ENCODE results near the gene TSPAN18.

Gene TSPAN18

GRCh38 chr11:44974402-44975000 lies 247.7 kb downstream of the TSPAN18 start:
- Histone ChIP-seq H2BK120ac (ENCODE audit: insufficient read depth, low read length, poor library complexity) (no peak overlapping the region), H2BK12ac (ENCODE audit: low read length) (no peak overlapping the region), H2BK5ac (ENCODE audit: low read depth, low read length, poor library complexity) (no peak overlapping the region), H3K9ac (ENCODE audit: low read length) (no peak overlapping the region), H3K27me3 (ENCODE audit: insufficient read depth, low read length) (no peaks in the 10 kb centered on the region), H3K79me2 (ENCODE audit: control insufficient read depth, insufficient read depth, low read length, poor library complexity) (no peaks in the 10 kb centered on the region), H3K79me1 (ENCODE audit: low read length) (no peaks in the 10 kb centered on the region), H3K4ac (ENCODE audit: low read depth, low read length) (no peak overlapping the region), H2AK5ac (ENCODE audit: low read length) (no peak overlapping the region), H4K91ac (ENCODE audit: low read depth, low read length) (no peak overlapping the region), H3K23ac (ENCODE audit: low read length) (no peak overlapping the region), H2AFZ (ENCODE audit: insufficient read depth, low read length, poor library complexity) (no peak overlapping the region), H3K14ac (ENCODE audit: low read length) (no peak overlapping the region), H3K9me3 (ENCODE audit: insufficient read depth, low read depth, low read length) (no peaks in the 10 kb centered on the region), H3K4me3 (ENCODE audit: low read depth, low read length) (no peak overlapping the region), H4K8ac (ENCODE audit: low read depth, low read length) (no peak overlapping the region), H3K18ac (ENCODE audit: low read length) (no peak overlapping the region), H3K27ac (ENCODE audit: low read depth, low read length) (no peak overlapping the region), H4K12ac (ENCODE audit: low read depth, low read length) (no peak overlapping the region), H3K4me1 (ENCODE audit: control insufficient read depth in 1 of 2, insufficient read depth in 2 of 2, low read length in 2 of 2) (peaks cover 11 to 13% of the 10 kb centered on the region in 2 experiments), H3K4me2 (ENCODE audit: low read length) (no peak overlapping the region), H3K36me3 (ENCODE audit: control insufficient read depth in 1 of 2, insufficient read depth in 2 of 2, low read length in 2 of 2) (no peaks in the 10 kb centered on the region)
- WGBS (ENCODE audit: extremely low coverage, insufficient coverage, insufficient read length): no CpG with 5 or more reads among the region's 12 CpGs
- DNase-seq: no peak

- Histone ChIP-seq H4K12ac (ENCODE audit: low read depth, low read length) (no peak overlapping the region), H3K79me1 (ENCODE audit: low read length) (no peaks in the 10 kb centered on the region), H3K23ac (ENCODE audit: low read length) (no peak overlapping the region), H2AFZ (ENCODE audit: insufficient read depth, low read length, poor library complexity) (no peak overlapping the region), H3K27ac (ENCODE audit: low read depth, low read length) (no peak overlapping the region), H2BK12ac (ENCODE audit: low read length) (no peak overlapping the region), H2AK5ac (ENCODE audit: low read length) (no peak overlapping the region), H3K9ac (ENCODE audit: low read length) (no peak overlapping the region), H4K91ac (ENCODE audit: low read depth, low read length) (no peak overlapping the region), H2BK5ac (ENCODE audit: low read depth, low read length, poor library complexity) (no peak overlapping the region), H3K36me3 (ENCODE audit: control insufficient read depth in 1 of 2, insufficient read depth in 2 of 2, low read length in 2 of 2) (no peaks in the 10 kb centered on the region), H3K4me1 (ENCODE audit: control insufficient read depth in 1 of 2, insufficient read depth in 2 of 2, low read length in 2 of 2) (peaks cover 11 to 18% of the 10 kb centered on the region in 2 experiments), H3K18ac (ENCODE audit: low read length) (no peak overlapping the region), H3K4me3 (ENCODE audit: low read depth, low read length) (no peak overlapping the region), H3K27me3 (ENCODE audit: insufficient read depth, low read length) (no peaks in the 10 kb centered on the region), H3K9me3 (ENCODE audit: insufficient read depth, low read depth, low read length) (no peaks in the 10 kb centered on the region), H3K4me2 (ENCODE audit: low read length) (no peak overlapping the region), H3K14ac (ENCODE audit: low read length) (no peak overlapping the region), H3K4ac (ENCODE audit: low read depth, low read length) (no peak overlapping the region), H4K8ac (ENCODE audit: low read depth, low read length) (no peak overlapping the region), H3K79me2 (ENCODE audit: control insufficient read depth, insufficient read depth, low read length, poor library complexity) (no peaks in the 10 kb centered on the region), H2BK120ac (ENCODE audit: insufficient read depth, low read length, poor library complexity) (no peak overlapping the region)
- DNase-seq: no peak
- no CpG with 5 or more reads among the region's 5 CpGs for WGBS (ENCODE audit: extremely low coverage, insufficient coverage, insufficient read length)
Measured at GRCh38 chr11:44976576-44976975, 249.8 kb downstream of the TSPAN18 start.

GRCh38 chr11:44977493-44977984 lies 250.8 kb downstream of the TSPAN18 start:
- Histone ChIP-seq H2BK12ac (ENCODE audit: low read length) (no peak overlapping the region), H3K79me2 (ENCODE audit: control insufficient read depth, insufficient read depth, low read length, poor library complexity) (no peaks in the 10 kb centered on the region), H3K4me1 (ENCODE audit: control insufficient read depth in 1 of 2, insufficient read depth in 2 of 2, low read length in 2 of 2) (peaks cover 11 to 18% of the 10 kb centered on the region in 2 experiments), H2AFZ (ENCODE audit: insufficient read depth, low read length, poor library complexity) (no peak overlapping the region), H2BK120ac (ENCODE audit: insufficient read depth, low read length, poor library complexity) (no peak overlapping the region), H3K27me3 (ENCODE audit: insufficient read depth, low read length) (no peaks in the 10 kb centered on the region), H3K18ac (ENCODE audit: low read length) (no peak overlapping the region), H2AK5ac (ENCODE audit: low read length) (no peak overlapping the region), H4K8ac (ENCODE audit: low read depth, low read length) (no peak overlapping the region), H3K4ac (ENCODE audit: low read depth, low read length) (no peak overlapping the region), H3K14ac (ENCODE audit: low read length) (no peak overlapping the region), H3K79me1 (ENCODE audit: low read length) (no peaks in the 10 kb centered on the region), H3K27ac (ENCODE audit: low read depth, low read length) (no peak overlapping the region), H3K36me3 (ENCODE audit: control insufficient read depth in 1 of 2, insufficient read depth in 2 of 2, low read length in 2 of 2) (no peaks in the 10 kb centered on the region), H3K4me3 (ENCODE audit: low read depth, low read length) (peak overlapping the region; percentile 31), H4K91ac (ENCODE audit: low read depth, low read length) (no peak overlapping the region), H4K12ac (ENCODE audit: low read depth, low read length) (no peak overlapping the region), H2BK5ac (ENCODE audit: low read depth, low read length, poor library complexity) (no peak overlapping the region), H3K9ac (ENCODE audit: low read length) (no peak overlapping the region), H3K9me3 (ENCODE audit: insufficient read depth, low read depth, low read length) (no peaks in the 10 kb centered on the region), H3K23ac (ENCODE audit: low read length) (no peak overlapping the region), H3K4me2 (ENCODE audit: low read length) (peak overlapping the region; percentile 33)
- WGBS (ENCODE audit: extremely low coverage, insufficient coverage, insufficient read length): no CpG with 5 or more reads among the region's 9 CpGs
- DNase-seq: peak; percentile 37 to 61

GRCh38 chr11:44978274-44978960 lies 251.7 kb downstream of the TSPAN18 start:
- H2BK5ac ChIP-seq (ENCODE audit: low read depth, low read length, poor library complexity): no peak overlapping the region

More at GRCh38 chr11:44978274-44978960, 251.7 kb downstream of the TSPAN18 start:
- no peak overlapping the region for H2AFZ ChIP-seq (ENCODE audit: insufficient read depth, low read length, poor library complexity)
- H3K36me3 ChIP-seq (ENCODE audit: control insufficient read depth in 1 of 2, insufficient read depth in 2 of 2, low read length in 2 of 2): no peaks in the 10 kb centered on the region
- H3K23ac ChIP-seq (ENCODE audit: low read length): no peak overlapping the region
- H4K12ac ChIP-seq (ENCODE audit: low read depth, low read length): no peak overlapping the region
- H3K4me2 ChIP-seq (ENCODE audit: low read length): no peak overlapping the region
- H2AK5ac ChIP-seq (ENCODE audit: low read length): no peak overlapping the region
- WGBS (ENCODE audit: extremely low coverage, insufficient coverage, insufficient read length): 100% methylated on average over 1 of the region's 3 CpGs
- no peak overlapping the region for H3K18ac ChIP-seq (ENCODE audit: low read length)
- H3K9ac ChIP-seq (ENCODE audit: low read length): no peak overlapping the region
- no peak overlapping the region for H3K4ac ChIP-seq (ENCODE audit: low read depth, low read length)
- no peak for DNase-seq
- H3K9me3 ChIP-seq (ENCODE audit: insufficient read depth, low read depth, low read length): no peaks in the 10 kb centered on the region
- H2BK120ac ChIP-seq (ENCODE audit: insufficient read depth, low read length, poor library complexity): no peak overlapping the region
- no peaks in the 10 kb centered on the region for H3K79me1 ChIP-seq (ENCODE audit: low read length)
- H3K27me3 ChIP-seq (ENCODE audit: insufficient read depth, low read length): no peaks in the 10 kb centered on the region
- peaks cover 11 to 18% of the 10 kb centered on the region in 2 experiments for H3K4me1 ChIP-seq (ENCODE audit: control insufficient read depth in 1 of 2, insufficient read depth in 2 of 2, low read length in 2 of 2)
- H3K27ac ChIP-seq (ENCODE audit: low read depth, low read length): no peak overlapping the region
- H2BK12ac ChIP-seq (ENCODE audit: low read length): no peak overlapping the region
- no peak overlapping the region for H3K4me3 ChIP-seq (ENCODE audit: low read depth, low read length)
- no peak overlapping the region for H3K14ac ChIP-seq (ENCODE audit: low read length)
- no peaks in the 10 kb centered on the region for H3K79me2 ChIP-seq (ENCODE audit: control insufficient read depth, insufficient read depth, low read length, poor library complexity)
- H4K8ac ChIP-seq (ENCODE audit: low read depth, low read length): no peak overlapping the region
- no peak overlapping the region for H4K91ac ChIP-seq (ENCODE audit: low read depth, low read length)
